Superior temporal gyrus (tissue), 1 donor: Measurements from ENCODE around the gene TSHZ3.

Experiments used
- DNase-seq: peaks from one replicate; pipeline ENCODE4 v3.0.0-alpha.2; 2016; ENCODE audit errors: extremely low spot score

Gene TSHZ3

DNA sequence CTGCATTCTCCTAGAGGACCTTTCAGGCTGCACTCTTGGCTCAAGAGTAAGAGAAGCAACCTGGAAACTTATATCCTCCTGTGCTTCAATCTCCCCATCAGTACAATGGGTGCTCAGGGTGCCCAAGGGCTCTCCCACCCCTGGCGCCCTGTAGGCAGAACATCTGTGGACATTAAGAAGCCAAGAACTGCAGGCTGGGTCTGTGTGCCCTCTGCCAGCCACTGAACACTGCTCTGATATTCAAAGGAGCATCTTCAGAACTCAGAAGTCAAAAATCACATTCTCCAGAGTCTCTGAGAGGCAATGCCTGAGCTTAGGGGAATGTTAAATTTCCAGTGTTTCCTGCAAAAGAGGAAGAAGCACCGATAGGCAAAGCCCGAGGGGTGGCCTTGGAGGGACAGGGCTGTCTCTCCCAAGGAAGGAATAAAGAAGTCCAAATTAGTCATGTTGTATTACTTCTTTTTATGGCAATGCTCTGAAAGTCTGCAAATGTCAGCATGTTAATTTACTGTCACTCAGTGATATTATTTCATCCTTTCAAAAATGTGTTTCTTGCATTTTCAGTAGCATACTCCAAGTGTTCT is 88.1 kb downstream of the TSHZ3 start:
- peak; percentile 11 for DNase-seq

DNA sequence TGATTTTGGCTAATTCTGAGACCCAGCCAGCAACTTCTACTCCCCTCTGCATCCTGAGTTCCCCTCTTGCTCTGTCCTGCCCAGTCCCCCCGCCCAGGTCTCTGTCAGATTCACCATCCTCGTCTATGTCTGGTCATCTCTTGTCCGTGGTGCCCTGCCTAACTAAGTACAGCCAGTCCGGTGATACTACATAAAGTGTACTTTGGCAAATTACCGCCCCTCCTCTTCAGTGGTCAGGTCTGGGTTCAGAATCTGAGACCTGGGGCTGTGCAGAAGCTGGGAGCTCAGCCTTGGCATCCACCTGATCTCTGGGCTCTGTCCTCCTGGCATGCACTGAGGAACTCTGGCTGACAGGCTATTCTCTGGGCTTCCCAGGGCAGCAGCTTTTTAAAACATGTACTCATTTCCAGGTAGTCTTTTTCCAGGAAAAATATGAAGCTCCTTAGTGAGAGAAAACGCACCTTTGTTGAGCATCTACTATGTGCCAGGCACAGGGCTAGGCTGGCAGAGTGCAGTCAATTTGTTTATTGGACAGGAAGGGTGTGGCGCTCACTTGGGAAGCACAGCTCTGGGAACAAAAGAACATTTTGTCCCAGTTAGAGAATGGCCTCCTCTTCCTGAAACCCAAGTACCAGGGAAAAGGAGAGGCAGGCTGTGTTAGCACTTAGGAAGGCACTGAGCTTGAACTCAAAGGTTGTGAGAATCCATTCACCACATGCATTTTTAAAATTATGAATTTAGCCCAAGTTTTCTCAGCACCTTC is 88.9 kb downstream of the TSHZ3 start:
- DNase-seq: no peak

DNA sequence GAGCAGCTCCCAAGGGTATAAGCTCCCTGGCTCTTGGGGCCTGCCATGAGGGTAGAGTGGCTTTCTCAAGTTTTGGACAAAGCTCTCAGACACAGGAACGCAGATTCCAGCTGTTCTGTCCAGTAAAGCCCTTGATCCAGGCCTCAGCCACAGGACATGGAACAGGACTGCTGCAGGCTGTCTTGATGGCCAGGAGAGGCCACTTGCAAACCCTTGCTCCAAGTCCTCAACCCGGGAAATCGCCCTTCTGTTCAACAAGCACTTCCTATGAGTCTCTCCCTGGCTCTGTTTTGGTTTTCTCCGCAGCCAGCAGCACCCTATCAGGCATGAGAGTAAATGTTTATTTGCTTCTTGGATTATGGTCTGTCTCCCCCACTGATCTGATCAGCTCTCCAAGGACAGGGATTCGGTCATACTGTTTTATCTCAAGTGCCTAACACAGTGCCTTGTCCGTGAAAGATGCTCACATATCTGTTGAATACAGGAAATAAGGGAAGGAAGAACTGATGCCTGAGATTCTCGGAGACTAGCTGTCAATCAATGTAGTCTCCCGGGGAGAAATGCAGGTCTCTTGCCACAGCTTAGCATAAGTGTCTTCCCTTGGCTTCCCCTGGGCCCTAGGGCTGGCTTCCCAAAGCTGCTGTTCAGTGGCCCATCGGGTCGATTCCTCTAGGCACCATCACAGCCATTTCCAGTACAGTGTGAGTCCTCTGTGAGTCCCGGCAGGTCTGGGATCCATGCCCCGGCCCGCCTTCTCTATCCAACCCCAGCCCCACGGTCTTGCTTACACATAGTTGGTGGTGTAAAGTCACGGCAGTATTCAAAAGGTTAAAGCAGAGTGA is 90.8 kb downstream of the TSHZ3 start:
- DNase-seq: no peak

DNA sequence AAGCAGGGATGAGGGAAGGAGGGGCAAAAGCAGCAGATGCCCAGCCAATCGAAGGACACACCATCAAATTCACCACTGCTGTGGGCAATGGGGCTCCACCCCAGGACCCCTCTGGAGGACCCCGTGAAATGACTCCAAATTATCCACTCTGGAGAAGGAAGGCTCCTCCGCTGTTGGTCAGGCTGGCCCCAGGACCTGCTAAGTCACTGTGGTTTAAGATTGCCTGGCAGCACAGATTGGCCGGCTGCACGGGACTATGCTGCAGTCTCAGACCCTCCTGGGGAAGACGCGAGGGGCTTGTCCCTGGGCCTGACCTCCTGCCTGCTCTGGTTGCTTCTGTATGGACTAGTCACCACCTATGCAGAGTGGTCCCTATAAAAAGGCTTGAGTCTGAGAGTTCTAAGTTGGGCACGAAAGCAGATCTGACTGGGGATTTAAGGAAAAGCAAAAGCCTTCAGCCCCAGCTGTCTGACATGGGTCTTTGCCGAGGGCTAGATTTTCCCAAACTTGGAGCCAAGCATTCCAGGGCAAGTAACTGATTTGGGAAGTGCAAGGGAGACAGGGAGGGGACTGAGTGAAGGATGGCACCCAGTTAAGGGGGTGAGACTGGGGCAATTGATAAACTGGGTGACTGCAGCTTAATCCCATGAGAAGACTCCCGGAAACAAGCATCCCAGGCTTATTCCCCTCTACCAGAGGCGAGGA is 91.7 kb downstream of the TSHZ3 start:
- no peak for DNase-seq

DNA sequence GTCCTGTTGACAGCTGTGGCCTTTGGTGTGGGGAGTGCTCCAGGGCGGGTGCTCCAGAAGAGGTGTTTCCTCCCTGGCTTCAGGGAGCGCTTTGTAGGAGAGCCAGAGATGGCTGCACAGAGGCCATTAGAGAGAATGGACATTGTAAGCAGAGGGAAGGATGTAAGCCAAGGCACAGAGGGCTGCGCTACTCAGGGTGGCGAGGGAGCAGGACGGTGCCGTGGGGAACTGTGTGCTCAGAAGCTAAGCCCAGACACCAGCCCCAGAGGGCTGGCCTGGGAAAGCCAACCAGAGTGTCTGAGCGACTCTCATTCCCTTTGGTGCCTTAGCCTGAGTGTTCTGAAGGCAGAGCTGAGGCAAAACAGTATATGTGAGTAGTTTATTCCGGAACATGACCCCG is 92.2 kb downstream of the TSHZ3 start:
- DNase-seq: no peak

DNA sequence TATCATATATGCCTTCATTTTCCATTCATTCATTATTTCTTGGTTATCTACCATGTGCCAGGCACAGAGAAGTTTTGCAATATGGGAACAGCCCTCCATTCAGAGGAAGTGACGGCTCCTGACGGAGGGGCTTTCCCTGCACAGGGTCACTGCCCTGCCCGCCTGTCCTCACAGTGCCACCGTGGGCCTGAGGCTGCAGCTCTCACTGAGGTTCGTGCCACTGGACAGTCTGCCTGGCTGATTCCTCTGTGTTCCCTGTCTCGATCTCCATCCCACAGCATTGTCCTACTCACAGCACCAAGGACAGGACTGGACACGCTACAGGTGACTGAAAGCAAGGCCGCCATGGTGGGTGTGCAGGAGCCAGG is 92.7 kb downstream of the TSHZ3 start:
- no peak for DNase-seq

DNA sequence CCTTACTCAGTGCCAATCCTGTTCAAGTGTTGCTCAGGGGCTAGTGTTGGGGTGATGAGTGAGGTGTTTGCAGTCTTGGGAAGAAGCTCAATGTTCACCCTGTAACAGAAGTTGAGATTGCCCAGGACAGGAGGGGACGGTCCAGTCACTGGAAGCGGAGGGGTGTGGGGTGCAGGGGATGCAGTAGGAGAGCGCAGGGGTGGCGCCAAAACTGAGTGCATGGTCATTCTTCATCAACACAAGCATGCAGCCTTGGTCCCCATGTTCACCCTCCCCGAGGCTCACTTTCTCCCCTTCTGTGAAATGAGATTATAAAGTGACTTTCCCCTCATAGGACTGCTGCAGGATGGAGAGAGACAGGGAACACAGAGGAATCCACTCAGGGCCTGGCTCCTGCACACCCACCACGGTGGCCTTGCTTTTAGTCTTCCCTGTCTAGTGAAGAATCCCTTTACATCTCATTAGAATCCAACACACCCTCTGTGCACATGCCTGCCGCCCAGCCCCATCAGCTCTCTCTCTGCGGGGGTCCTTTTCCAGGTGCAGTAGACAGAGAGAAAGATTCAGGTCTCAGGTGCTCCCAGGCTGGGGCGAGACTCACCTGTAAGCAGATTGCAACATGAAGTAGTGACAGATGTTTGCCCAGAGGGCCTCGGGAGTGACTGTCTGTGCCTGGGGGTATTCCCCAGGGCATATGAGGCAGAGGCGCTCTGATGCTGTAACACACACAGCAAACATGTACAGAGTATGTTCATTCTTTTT is 93.2 kb downstream of the TSHZ3 start:
- DNase-seq: no peak

DNA sequence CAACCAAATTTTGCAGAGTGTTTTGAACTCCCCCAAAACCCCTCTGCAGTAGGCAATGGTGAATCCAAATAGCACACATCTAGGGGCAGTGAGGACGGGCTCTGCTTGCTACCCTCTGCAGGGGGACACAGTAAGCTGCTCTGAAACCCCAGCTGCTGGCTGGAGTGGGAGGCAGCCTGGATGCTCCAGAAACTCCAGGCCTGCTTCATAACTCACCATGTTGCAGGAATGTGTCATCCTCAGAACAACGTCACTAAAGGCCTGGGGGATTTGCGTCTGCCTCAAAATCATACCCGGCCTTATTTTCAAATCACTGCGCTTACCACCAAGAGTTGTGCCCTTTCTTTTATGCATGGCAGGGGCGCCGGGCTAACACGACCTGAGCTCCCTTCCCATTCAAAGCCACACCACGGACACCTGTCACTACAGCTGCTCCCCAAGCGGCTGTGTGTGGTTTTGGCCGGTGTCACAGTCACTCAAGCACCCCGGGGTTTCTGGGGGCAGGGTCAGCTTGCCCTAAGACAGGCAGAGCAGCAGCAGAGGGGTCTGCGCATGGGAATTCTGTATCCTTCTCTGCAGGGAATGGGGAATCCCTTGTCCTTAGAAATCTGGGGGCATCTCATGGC is 93.9 kb downstream of the TSHZ3 start:
- no peak for DNase-seq

DNA sequence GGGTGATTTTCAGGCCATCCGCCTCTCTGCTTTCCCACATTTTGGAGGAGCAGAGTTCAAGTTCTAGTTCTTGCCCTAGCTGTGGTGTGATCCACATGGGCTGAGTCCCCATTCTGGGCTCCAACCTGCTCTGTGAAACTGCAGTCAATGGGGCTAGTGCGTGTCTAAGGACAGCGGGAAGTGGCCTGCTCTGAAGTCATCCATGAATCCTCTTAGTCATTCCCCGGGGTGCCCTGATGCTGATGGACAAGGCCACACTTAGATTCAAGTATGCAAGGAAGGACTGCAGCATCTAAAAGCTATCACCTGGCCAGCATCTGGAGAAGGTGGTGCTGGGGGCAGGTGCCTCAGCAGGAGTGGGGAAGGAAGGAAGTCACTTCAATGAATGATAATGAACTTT is 94.6 kb downstream of the TSHZ3 start:
- no peak for DNase-seq

DNA sequence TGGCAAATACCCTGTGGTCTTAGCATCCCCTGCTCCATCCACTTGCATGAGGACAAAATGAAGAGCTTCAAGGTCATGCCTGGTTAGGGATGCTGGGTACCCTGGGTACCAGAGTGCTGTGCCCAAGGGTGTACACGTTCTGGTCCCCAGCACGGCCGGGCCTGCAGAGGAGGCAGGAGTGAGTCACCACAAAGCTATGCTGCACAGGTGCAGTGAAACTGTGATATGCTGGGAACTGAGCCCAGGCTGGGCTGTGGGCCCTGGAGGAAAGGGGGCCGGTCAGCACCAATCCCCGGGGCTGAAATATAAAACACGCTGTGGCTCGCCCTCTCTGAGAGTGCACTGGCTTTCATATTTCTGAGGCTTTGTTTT is 95.1 kb downstream of the TSHZ3 start:
- DNase-seq: no peak

DNA sequence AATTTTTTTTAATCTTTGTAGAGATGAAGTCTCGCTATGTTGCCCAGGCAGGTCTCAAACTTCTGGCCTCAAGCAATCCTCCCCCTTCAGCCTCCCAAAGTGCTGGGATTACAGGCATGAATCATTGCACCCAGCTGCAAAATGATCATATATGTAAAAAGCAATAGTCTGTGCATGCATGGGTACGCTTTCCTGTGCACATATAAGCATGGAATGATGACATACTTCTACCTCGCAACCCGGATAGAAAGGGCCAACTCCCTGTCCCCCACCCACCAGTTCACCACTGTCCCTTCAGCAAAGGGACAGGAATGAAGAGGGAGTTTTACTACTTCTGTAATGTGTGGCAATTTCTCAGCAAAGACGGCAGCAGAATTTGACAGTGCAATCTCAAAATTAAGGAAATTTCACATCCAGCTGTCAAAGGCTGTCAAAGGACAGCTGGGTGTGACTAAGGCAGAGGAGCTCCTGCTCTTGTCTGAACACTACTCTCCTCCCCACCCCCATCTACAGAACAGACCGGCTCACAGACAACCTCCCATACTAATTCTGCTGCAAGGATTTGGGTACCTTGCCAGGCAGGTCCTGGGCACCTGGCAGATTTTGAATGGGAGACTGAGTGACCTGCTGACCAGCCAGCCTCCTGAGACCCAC is 95.6 kb downstream of the TSHZ3 start:
- DNase-seq: no peak

DNA sequence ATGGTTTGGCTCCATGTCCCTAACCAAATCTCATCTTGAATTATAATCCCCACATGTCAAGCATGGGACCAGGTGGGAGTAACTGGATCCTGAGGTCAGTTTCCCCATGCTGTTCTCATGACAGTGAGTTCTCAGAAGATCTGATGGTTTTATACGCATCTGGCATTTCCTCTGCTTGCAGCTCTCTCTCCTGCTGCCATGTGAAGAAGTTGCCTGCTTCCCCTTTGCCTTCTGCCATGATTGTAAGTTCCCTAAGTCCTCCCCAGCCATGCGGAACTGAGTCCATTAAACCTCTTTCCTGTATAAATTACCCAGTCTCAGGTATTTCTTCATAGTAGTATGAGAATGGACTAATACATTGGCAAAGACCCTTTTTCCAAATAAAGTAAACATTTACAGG is 96.8 kb downstream of the TSHZ3 start:
- no peak for DNase-seq

DNA sequence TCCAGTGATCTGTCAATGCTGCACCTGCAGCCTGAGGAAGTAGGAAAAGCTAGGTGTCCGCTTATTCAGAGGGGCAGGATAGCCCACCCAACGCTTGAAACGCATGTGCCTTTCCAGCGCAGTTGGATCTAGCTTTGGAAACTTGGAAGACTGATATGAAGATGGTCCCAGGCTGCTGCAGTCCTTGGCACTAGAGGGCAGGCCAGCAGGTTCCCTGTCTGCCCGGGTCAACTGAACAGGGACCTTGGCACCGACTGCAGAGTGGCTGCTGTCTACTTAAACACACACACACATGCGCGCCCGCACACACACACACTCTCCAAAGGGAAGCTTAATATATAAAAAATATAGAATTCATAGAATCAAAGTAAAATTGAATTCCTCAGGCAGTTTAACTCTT is 100.0 kb downstream of the TSHZ3 start:
- DNase-seq: no peak

DNA sequence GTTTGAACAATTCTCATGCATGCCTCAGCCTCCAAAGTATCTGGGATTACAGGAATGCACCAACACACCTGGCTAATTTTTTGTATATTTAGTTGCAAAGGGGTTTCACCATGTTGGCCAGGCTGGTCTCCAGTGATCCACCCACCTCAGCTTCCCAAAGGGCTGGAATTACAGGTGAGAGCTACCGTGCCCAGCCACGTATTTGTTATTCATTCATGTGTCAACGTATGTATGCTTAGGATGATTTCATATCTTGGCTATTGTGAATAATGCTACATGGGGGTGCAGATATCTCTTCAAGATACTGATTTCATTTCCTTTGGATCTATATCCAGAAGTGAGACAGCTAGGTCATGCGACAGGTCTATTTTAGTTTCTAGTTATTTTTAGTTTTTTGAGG is 113.4 kb downstream of the TSHZ3 start:
- DNase-seq: no peak

DNA sequence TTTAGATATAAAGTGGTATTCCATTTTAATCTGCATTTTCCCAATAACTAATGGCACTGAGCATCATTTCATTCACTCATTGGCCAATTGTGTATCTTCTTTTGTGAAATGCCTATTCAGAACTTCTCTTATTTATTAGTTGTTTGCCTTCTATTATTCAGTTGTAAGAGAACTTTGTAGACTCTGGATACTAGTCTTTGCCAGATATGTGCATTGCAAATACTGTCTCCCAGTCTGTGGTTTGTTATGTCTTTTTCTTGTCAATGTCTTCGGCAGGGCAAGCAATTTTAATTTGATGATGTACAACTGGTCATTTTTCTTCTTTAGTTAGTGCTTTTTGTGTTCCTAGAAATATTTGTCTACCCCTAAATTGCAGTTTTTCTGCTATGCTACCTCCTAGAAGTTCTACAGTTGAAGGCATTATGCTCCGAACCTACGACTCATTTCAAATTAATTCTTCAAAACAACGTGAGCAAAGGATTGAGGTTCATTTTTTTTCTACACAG is 115.9 kb downstream of the TSHZ3 start:
- no peak for DNase-seq

DNA sequence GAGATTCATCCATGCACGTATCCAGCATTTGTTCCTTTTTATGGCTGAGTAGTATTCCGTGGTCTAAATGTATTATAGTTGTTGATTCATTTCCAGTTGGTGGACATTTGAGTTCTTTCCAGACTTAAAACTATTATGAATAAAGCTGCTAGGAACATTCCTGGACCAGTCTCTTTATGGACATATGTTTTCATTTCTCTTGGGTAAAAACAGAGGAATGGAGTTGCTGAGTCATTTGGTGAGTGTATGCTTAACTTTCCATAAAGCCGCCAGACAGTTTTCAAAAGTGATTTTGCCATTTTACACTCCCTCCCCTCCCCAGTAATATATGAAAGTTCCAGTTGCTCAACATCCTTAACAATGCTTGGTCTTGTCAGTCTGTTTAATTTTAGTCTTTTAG is 116.4 kb downstream of the TSHZ3 start:
- no peak for DNase-seq

DNA sequence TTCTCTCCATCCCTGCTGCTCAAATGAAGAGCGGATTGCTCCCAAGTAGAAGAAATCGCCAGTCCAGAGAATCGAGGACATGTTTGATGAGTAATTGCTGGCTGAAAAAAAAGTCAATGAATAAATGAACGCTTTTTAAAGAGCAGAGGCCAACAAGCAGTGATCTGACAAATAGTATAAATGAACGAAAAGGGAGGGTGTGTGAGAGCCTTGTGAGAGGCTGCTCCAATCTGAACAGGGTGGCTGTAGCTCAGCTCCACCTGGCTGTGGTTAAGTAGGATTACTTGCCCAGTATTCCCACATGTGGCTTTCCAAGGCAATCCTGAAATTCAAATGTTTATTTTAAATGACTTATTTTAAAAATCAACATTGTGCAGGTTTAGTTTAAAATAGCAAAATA is 117.1 kb downstream of the TSHZ3 start:
- DNase-seq: no peak

DNA sequence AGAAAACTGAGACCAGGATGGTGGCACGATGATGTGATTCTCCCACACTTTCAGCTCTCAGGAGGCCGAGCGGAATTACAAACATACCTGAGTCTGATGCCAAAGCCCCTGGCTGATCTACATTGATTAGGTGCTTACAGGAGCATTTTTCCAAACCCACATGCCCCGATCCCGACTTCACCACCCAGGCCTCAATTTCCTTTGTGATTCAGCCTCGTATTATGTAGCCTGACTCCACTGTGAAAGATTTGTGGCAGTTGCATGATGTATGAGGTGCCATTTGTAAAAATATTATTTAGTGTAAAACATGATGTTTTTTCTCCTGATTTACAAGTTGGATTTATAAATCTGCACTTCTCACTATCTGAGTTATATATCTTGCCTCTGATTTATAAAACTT is 118.0 kb downstream of the TSHZ3 start:
- no peak for DNase-seq

DNA sequence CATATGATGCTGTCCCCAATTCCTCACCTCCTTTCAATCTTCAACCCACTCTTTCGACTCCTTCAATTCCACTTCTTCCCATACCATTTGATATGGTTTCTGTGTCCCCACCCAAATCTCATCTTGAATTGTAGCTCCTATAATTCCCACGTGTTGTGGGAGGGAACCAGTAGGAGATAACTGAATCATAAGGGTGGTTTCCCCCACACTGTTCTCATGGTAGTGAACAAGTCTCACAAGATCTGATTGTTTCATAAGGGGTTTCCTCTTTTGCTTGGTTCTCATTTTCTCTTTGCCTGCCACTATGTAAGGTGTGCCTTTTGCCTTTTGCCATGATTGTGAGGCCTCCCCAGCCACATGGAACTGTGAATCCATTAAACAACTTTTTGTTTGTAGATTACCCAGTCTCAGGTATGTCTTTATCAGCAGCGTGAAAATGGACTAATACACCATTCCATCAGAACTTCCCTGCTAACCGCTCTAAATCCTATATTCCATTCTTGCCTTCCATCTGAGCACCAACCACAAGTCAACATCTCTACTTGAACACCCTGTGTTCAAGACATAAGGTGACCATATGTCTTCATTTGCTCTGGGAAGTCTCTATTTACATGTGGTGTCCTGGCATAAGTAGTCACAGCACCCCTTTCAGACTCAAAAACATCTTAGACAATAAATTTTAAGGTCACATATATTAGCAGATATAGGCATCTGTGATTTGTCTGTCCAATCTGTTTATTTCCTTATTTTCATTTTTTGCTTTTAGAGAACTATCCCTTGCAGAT is 122.9 kb downstream of the TSHZ3 start:
- DNase-seq: no peak
